ENCODE results near the gene PSMB7.

The PSMB7 gene

DNA sequence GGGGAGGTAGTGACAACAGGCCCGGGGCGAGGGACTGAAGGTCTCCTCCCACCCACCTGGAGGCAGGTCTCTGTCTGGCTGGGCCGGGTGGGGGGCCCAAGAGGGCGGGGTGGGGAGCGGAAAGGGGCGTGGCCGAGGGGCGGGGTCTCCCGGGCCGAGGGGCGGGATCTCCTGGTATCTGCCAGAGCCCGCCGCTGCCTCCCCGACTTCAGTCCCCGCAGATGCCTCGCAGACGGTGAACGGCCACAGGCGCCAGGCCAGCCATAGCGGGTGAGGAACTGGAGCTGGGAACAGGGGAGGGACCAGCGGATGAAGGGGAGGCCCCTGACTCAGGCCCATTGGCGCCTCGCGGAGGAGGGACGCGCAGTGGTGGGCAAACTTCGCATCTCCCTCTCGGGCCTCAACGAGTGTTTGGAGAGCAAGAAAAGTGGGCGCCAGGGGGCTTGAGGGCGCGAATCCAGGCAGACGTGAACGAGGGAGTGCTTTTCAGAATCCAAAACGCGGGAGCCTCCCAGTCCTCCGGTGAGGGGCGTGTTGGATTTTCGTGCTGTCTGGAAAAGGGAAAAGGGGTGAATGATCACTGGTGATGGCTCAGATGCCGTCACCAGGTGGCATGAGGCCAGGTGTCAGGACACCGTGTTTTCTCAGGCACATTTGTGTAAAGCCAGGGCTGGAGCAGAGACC lies 35.1 kb upstream of the PSMB7 start, which contains the start of gene ADGRD2:
ADGRD2 (plus strand) TSS at position 211 of the 684 bp plus-strand sequence. CDS start 1,216 bp downstream, outside the sequence.
- H3K4me1 Mint-ChIP-seq (ENCODE audit: low read depth): peaks cover 4% of the 10 kb centered on the region
- H3K27me3 Mint-ChIP-seq: peaks cover 54% of the 10 kb centered on the region
- DNase-seq: no peak
- no peak within 1 kb of the TSS for H3K27ac Mint-ChIP-seq
- H3K36me3 Mint-ChIP-seq (ENCODE audit: low read depth): no peaks in the 10 kb centered on the region
- H3K9me3 Mint-ChIP-seq: no peaks in the 10 kb centered on the region
- H3K4me3 Mint-ChIP-seq: no peak within 1 kb of the TSS

DNA sequence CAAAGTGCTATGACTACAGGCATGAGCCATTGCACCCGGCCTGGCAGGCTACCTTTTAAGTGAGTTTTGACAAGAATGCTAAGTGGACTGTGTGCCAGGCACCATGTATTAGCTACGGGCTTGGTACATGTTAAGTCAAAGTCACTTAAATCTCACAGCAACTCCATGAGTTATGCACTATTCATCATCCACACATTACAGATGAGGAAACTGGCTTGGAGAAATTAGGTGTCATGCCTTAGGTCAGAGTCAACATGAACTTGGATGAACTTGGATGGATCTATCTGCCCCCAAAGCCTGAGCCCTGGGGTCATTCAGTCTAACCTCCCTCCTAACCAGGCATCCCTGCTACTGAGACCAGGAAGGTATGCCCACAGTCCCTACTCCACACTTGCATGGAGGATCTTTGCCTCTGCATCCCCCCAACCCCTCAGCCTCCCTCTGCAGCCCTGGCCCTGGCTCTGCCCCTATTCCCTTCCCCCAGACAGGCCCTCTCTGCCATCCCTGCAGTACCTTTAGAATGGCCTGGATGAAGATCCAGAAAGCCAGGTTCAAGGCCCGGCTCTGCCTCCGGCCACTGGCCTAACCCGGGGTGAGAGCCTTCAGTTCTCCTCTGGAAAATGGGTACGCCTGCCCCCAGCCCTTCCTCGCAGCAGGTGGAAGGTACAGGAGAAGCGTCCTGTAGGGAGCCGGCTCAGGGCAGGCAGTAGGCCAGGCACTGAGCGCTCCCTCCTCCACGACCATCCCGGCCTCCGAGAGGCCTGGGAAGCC lies 34.3 kb upstream of the PSMB7 start:
- H3K27ac Mint-ChIP-seq: no peak overlapping the region
- H3K36me3 Mint-ChIP-seq (ENCODE audit: low read depth): no peaks in the 10 kb centered on the region
- no peaks in the 10 kb centered on the region for H3K9me3 Mint-ChIP-seq
- DNase-seq: no peak
- H3K27me3 Mint-ChIP-seq: peaks cover 54% of the 10 kb centered on the region
- no peak overlapping the region for H3K4me3 Mint-ChIP-seq
- peaks cover 4% of the 10 kb centered on the region for H3K4me1 Mint-ChIP-seq (ENCODE audit: low read depth)

DNA sequence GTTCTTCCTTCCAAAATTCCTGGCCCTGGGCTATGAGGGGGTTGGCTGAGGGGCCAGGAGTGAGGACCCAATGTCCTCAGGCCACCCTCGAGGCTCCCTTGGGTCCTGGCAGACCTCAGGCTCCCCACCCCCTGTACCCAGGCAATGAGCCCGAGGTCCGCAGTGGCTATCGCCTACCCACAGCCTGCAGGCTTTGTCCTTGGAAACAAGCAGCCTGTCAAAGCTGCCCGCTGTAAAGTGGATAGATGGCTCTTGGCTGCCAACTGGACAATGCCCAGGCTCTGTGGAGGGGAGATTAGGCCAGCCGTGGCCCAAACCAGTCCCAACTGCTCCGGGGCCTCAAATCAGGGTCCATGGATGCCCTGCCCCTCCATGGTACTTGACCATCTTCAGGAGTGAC lies 32.8 kb upstream of the PSMB7 start:
- H3K36me3 Mint-ChIP-seq (ENCODE audit: low read depth): no peaks in the 10 kb centered on the region
- peaks cover 4% of the 10 kb centered on the region for H3K4me1 Mint-ChIP-seq (ENCODE audit: low read depth)
- no peak for DNase-seq

GRCh38 chr9:124447297-124447661 lies 32.0 kb upstream of the PSMB7 start:
- peaks cover 55% of the 10 kb centered on the region for H3K27me3 Mint-ChIP-seq
- DNase-seq: no peak
- peaks cover 4% of the 10 kb centered on the region for H3K4me1 Mint-ChIP-seq (ENCODE audit: low read depth)
- H3K4me3 Mint-ChIP-seq: no peak overlapping the region
- no peaks in the 10 kb centered on the region for H3K36me3 Mint-ChIP-seq (ENCODE audit: low read depth)
- H3K9me3 Mint-ChIP-seq: peaks cover under 1% of the 10 kb centered on the region
- no peak overlapping the region for H3K27ac Mint-ChIP-seq

More for the DNA sequence above, 32.8 kb upstream of the PSMB7 start:
- Mint-ChIP-seq H3K4me3 (no peak overlapping the region), H3K9me3 (no peaks in the 10 kb centered on the region), H3K27ac (no peak overlapping the region), H3K27me3 (peaks cover 55% of the 10 kb centered on the region)

- H3K4me3 Mint-ChIP-seq: no peak overlapping the region
- no peak overlapping the region for H3K27ac Mint-ChIP-seq
- no peaks in the 10 kb centered on the region for H3K4me1 Mint-ChIP-seq (ENCODE audit: low read depth)
- peaks cover 55% of the 10 kb centered on the region for H3K27me3 Mint-ChIP-seq
- H3K9me3 Mint-ChIP-seq: peaks cover 3% of the 10 kb centered on the region
- no peak for DNase-seq
- H3K36me3 Mint-ChIP-seq (ENCODE audit: low read depth): no peaks in the 10 kb centered on the region
Measured at GRCh38 chr9:124444166-124444565, 28.9 kb upstream of the PSMB7 start.

DNA sequence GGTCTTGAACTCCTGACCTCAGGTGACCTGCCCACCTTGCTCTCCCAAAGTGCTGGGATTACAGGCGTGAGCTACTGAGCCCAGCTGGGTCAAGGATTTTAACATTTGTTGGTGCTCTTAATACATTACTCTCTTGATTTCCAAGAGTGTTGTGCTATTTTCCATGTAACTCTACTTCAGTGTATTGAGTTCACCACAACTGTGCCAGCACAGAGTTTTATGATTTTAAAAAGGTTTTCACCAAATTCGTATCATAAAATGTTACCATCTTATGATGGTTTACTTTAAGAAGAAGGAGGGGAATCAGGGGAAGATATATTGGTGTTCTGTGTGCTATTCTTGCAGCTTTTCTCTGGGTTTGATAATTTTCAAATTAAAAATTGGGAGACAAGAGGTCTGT lies 28.4 kb upstream of the PSMB7 start:
- Mint-ChIP-seq H3K27ac (no peak overlapping the region), H3K4me1 (ENCODE audit: low read depth) (no peaks in the 10 kb centered on the region), H3K36me3 (ENCODE audit: low read depth) (no peaks in the 10 kb centered on the region), H3K9me3 (peaks cover 3% of the 10 kb centered on the region), H3K4me3 (no peak overlapping the region), H3K27me3 (peaks cover 53% of the 10 kb centered on the region)
- no peak for DNase-seq

GRCh38 chr9:124442826-124443225 lies 27.6 kb upstream of the PSMB7 start:
- H3K9me3 Mint-ChIP-seq: peaks cover 3% of the 10 kb centered on the region
- no peak overlapping the region for H3K4me3 Mint-ChIP-seq
- no peak overlapping the region for H3K27ac Mint-ChIP-seq
- no peak for DNase-seq
- H3K27me3 Mint-ChIP-seq: peaks cover 52% of the 10 kb centered on the region
- H3K4me1 Mint-ChIP-seq (ENCODE audit: low read depth): no peaks in the 10 kb centered on the region
- no peaks in the 10 kb centered on the region for H3K36me3 Mint-ChIP-seq (ENCODE audit: low read depth)

- Mint-ChIP-seq H3K4me3 (no peak overlapping the region), H3K27me3 (peaks cover 52% of the 10 kb centered on the region), H3K9me3 (peaks cover 3% of the 10 kb centered on the region), H3K4me1 (ENCODE audit: low read depth) (no peaks in the 10 kb centered on the region), H3K36me3 (ENCODE audit: low read depth) (no peaks in the 10 kb centered on the region), H3K27ac (no peak overlapping the region)
- no peak for DNase-seq
Measured at GRCh38 chr9:124442379-124442778, 27.1 kb upstream of the PSMB7 start.

GRCh38 chr9:124441291-124441690 lies 26.0 kb upstream of the PSMB7 start:
- DNase-seq: no peak
- H3K36me3 Mint-ChIP-seq (ENCODE audit: low read depth): no peaks in the 10 kb centered on the region
- peaks cover 3% of the 10 kb centered on the region for H3K9me3 Mint-ChIP-seq
- no peak overlapping the region for H3K27ac Mint-ChIP-seq
- H3K4me1 Mint-ChIP-seq (ENCODE audit: low read depth): no peaks in the 10 kb centered on the region
- peaks cover 44% of the 10 kb centered on the region for H3K27me3 Mint-ChIP-seq
- H3K4me3 Mint-ChIP-seq: no peak overlapping the region

GRCh38 chr9:124440786-124441185 lies 25.5 kb upstream of the PSMB7 start:
- no peaks in the 10 kb centered on the region for H3K4me1 Mint-ChIP-seq (ENCODE audit: low read depth)
- H3K36me3 Mint-ChIP-seq (ENCODE audit: low read depth): no peaks in the 10 kb centered on the region
- H3K27me3 Mint-ChIP-seq: peaks cover 44% of the 10 kb centered on the region
- H3K27ac Mint-ChIP-seq: no peak overlapping the region
- no peak for DNase-seq
- H3K9me3 Mint-ChIP-seq: peaks cover 3% of the 10 kb centered on the region
- no peak overlapping the region for H3K4me3 Mint-ChIP-seq

GRCh38 chr9:124439686-124440243 lies 24.5 kb upstream of the PSMB7 start:
- no peaks in the 10 kb centered on the region for H3K4me1 Mint-ChIP-seq (ENCODE audit: low read depth)
- H3K9me3 Mint-ChIP-seq: peaks cover 3% of the 10 kb centered on the region
- H3K27me3 Mint-ChIP-seq: peaks cover 47% of the 10 kb centered on the region
- no peak overlapping the region for H3K27ac Mint-ChIP-seq
- no peak overlapping the region for H3K4me3 Mint-ChIP-seq
- no peaks in the 10 kb centered on the region for H3K36me3 Mint-ChIP-seq (ENCODE audit: low read depth)
- DNase-seq: no peak

DNA sequence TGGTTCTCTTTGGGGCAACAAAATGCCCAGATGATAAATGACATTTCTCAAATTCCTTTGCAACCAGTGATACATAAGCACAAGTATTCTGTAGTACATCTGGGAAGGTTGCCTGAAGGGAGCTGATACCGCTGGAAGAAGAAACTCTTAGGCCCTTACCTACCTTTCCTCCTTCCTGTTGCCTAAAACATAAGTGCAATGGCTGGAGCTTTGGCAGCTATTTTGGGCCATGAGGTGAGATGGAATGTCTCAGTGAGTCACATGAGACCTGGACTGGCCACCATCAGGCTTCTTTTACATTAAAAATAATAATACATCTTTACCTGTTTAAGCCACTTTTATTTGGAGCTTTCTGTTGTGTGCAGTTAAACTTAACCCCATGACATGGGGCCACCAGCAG lies 23.8 kb upstream of the PSMB7 start:
- Mint-ChIP-seq H3K27me3 (peaks cover 45% of the 10 kb centered on the region), H3K4me3 (no peak overlapping the region), H3K27ac (no peak overlapping the region), H3K9me3 (peaks cover 3% of the 10 kb centered on the region), H3K36me3 (ENCODE audit: low read depth) (no peaks in the 10 kb centered on the region), H3K4me1 (ENCODE audit: low read depth) (no peaks in the 10 kb centered on the region)
- no peak for DNase-seq

DNA sequence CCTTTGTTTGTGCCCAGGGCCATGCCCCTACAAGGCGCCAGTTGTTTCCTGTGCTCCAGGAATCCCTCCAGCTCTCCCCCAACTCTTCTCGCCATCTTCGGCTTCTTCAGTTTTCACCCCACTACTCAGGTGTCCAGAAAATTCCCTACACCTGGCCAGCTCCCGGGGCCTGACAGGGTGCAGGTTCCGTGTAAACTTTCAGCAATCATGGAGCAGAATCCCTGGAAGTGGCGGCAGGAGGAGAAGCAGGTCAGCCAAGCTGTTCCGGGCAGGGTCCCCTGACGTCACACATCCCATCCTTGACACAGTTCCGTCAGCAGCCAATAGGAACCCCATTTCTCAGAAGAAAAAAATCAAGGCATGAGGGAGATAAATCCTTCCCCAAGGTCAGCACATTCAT lies 22.8 kb upstream of the PSMB7 start:
- peaks cover 42% of the 10 kb centered on the region for H3K27me3 Mint-ChIP-seq

DNA sequence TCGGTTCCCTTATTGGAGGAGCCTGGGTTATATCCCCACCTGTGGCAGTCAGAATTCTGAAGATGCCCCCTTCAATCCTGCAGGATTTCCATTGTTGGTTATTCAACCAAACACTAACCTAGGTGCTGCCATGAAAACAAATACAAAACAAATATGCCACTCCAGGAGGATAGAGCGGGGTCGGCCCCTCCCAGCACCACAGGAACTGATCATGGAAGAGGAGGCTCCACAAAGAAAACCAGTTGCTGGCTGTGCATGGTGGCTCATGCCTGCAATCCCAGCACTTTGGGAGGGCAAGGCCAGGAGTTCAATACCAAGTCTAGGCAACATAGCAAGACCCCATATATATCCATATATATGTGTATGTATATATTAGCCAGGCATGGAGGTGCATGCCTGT lies 21.8 kb upstream of the PSMB7 start:
- H3K27ac Mint-ChIP-seq: no peak overlapping the region
- no peak for DNase-seq
- no peak overlapping the region for H3K4me3 Mint-ChIP-seq
- no peaks in the 10 kb centered on the region for H3K4me1 Mint-ChIP-seq (ENCODE audit: low read depth)
- peaks cover 42% of the 10 kb centered on the region for H3K27me3 Mint-ChIP-seq
- peaks cover under 1% of the 10 kb centered on the region for H3K9me3 Mint-ChIP-seq
- H3K36me3 Mint-ChIP-seq (ENCODE audit: low read depth): no peaks in the 10 kb centered on the region

More for the DNA sequence above, 22.8 kb upstream of the PSMB7 start:
- DNase-seq: no peak
- H3K36me3 Mint-ChIP-seq (ENCODE audit: low read depth): no peaks in the 10 kb centered on the region
- H3K9me3 Mint-ChIP-seq: peaks cover 3% of the 10 kb centered on the region
- no peak overlapping the region for H3K4me3 Mint-ChIP-seq
- no peak overlapping the region for H3K27ac Mint-ChIP-seq
- no peaks in the 10 kb centered on the region for H3K4me1 Mint-ChIP-seq (ENCODE audit: low read depth)

GRCh38 chr9:124436320-124436719 lies 21.1 kb upstream of the PSMB7 start:
- H3K4me3 Mint-ChIP-seq: no peak overlapping the region
- no peaks in the 10 kb centered on the region for H3K9me3 Mint-ChIP-seq

More at GRCh38 chr9:124436320-124436719, 21.1 kb upstream of the PSMB7 start:
- Mint-ChIP-seq H3K27ac (no peak overlapping the region), H3K36me3 (ENCODE audit: low read depth) (no peaks in the 10 kb centered on the region), H3K27me3 (peaks cover 35% of the 10 kb centered on the region), H3K4me1 (ENCODE audit: low read depth) (no peaks in the 10 kb centered on the region)
- DNase-seq: no peak

Measured in activated T-cell treated with anti-CD3 and anti-CD28 coated beads, Interleukin-2, amount 50 U/mL, for 24 hours (primary cell).